ENCODE data around the gene ERGIC3.

DNA sequence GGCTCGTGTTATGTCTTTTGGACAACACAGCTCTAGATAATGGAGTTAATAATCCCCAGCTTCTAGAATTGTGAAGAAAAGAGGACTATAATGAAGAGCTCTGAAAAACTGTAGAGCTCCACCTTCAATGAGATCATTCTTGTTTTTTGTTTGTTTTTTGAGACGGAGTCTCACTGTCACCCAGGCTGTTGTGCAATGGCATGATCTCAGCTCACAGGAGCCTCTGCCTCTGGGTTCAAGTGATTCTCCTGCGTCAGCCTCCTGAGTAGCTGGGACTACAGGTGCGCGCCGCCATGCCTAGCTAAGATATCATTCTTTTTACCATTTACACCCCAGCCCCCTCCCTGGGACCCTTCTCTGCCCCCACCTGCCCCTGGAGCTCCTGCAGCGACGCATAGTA lies 36.6 kb downstream of the ERGIC3 start:
- TF ChIP-seq CTCF (IDR thresholded peaks at IDR 0.05) = no peak
- TF ChIP-seq POLR2A (IDR thresholded peaks at IDR 0.05) = no peak

Data from heart left ventricle (tissue), 13 donors.